Measurements from ENCODE around the gene ORM1.

GRCh38 chr9:114317665-114318357, 5.1 kb upstream of the ORM1 start:
- TF ChIP-seq SP1 (IDR thresholded peaks at IDR 0.05) (no peak), ZNF384 (IDR thresholded peaks at IDR 0.05) (no peak), BHLHE40 (IDR thresholded peaks at IDR 0.05; ENCODE audit: borderline replicate concordance) (no peak), FOXM1 (IDR thresholded peaks at IDR 0.05; ENCODE audit: borderline replicate concordance) (no peak), L3MBTL2 (conservative IDR thresholded peaks at IDR 0.05) (no peak), NFRKB (IDR thresholded peaks at IDR 0.05) (no peak), FOXA1 (IDR thresholded peaks at IDR 0.05) (no peak), FOXK2 (IDR thresholded peaks at IDR 0.05) (no peak)

Data from HEK293T (cell line).